Hematopoietic multipotent progenitor cell treated with erythropoietin and hydrocortisone succinate and interleukin-3 and kit ligand, for 4 days (in vitro differentiated cells): ENCODE results near the gene SPTLC2.
"Not testable (repeated sequence)": the region's sequence is repeated elsewhere in the genome, so short reads cannot be mapped to it uniquely, and the experiment has no call there.

Experiments
- DNase-seq: peaks from one replicate; pipeline ENCODE4 v3.0.0-alpha.2; 2015

The SPTLC2 gene

GRCh38 chr14:77585385-77585784 lies 31.1 kb downstream of the SPTLC2 start:
- no peak for DNase-seq

GRCh38 chr14:77584809-77585208 lies 31.6 kb downstream of the SPTLC2 start:
- no peak for DNase-seq

GRCh38 chr14:77583657-77584056 lies 32.8 kb downstream of the SPTLC2 start:
- no peak for DNase-seq

GRCh38 chr14:77582511-77582910 lies 33.9 kb downstream of the SPTLC2 start:
- DNase-seq = no peak

DNA sequence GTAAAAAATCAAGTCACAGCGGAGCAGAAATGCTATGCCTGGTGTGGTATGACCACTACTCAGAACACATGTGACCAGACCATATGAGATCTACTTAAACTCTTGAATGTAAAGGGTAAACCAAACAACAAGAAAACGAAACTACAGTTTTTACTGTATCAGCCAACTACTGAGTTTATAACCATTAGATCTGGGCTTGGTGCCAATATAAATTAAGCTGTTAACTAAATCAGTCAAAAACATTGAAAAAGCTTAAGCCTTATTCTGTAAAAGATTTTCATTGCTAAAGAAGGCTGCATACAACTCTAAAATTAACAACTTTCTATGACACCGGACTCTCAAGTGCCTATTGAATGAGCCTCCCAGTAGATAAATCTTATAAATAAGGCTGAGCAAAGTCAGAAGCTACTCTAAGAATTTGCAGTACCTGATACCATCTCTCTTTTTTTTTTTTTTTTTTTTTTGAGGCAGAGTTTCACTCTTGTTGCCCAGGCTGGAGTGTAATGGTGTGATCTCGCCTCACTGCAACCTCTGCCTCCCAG lies 35.4 kb downstream of the SPTLC2 start:
- DNase-seq = peak; percentile 84

- DNase-seq = no peak
Observed at GRCh38 chr14:77580477-77580876, 36.0 kb downstream of the SPTLC2 start.

DNA sequence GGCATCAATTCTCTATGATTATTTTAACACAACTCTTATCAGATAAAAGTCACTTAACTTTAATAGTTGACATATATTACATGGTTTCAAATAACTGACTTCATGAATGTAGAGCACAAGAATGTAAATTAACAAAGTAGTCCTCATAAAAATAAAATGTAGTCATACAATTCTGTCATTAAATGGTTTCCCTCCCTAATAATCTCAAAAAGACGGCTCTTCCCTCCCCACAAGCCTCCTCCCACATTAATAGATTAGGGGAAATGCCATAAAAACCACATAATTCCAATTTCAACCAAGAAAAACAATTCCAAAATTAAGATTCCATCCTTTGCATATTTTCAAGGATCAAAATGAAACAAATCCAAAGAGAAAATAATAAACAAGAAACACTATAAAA lies 36.7 kb downstream of the SPTLC2 start:
- no peak for DNase-seq

GRCh38 chr14:77579065-77579464 lies 37.4 kb downstream of the SPTLC2 start:
- DNase-seq = no peak

- DNase-seq = no peak
Observed at GRCh38 chr14:77574446-77575115, 41.9 kb downstream of the SPTLC2 start.

GRCh38 chr14:77573964-77574363 lies 42.5 kb downstream of the SPTLC2 start:
- DNase-seq = no peak

DNA sequence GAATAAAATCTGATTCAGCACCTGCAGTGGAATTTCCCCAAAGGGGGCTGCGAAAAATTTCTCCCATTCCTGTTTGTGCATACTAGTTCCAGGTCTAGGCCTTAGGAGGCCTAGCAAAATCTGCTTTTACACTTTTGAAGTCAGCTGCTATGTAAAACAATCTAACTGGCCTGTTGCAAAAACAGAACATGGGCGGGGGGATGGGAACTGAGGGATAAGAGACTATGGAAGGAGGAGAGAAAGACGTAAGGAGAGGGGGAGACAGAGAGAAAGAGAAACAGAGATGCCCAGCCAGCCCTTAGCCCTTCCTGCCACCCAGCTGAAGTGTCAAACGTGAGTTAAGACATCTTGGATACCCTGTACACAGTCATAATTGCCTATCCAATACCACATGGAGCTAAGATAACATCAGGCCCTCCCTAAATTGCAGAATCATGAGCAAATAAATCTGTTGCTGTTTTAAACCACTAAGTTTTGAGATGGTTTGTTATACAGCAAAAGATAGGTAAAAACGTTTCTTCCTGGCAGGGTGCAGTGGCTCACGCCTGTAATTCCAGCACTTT lies 45.6 kb downstream of the SPTLC2 start:
- peak; percentile 53 for DNase-seq

DNA sequence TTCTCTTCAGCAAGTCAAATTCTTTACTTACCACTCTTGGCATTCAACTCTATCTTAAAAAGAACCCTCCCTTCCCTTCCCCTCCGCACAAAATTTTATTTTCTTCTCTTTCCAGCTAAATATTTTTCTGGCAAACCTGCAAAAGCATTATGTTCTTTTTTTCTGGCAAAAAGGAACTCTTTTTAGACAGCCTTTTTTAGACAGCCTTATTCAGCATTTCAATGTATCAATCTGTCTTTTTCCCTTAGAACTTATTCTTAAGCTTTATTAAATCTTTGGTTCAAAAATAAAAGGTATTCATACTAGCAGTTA lies 50.5 kb downstream of the SPTLC2 start:
- DNase-seq = no peak

DNA sequence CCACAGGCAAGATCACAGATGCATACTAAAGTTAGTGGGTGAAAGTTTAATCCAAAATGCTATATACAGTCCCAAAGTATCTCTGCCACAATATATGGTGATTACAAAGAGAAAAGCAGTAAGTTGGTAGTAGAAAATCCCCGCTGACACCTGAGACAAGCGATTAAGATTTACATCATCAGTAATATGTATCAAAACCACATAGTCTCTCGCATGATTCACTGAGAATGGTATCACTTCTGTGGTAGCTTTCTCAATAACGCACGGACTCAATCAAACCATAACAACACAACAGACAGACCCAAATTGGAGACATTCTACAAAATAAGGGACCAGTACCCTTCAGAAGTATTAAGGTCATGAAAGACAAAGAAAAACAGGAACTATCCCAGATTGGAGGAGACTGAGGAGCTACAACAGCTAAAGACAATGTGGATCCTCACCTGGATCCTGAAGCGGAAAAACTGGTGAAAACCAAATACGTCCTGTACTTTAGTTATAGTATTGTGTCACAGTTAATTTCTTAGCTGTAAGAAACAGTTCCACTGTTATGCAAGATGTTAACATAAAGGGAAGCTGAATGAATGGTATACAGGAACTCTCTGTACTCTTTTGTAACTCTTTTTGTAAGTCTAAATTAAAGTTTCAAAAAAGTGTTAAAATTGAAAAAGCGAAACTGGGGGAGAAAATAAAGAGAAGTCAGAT lies 51.0 kb downstream of the SPTLC2 start:
- DNase-seq = peak; percentile 67

- DNase-seq = no peak
Observed at GRCh38 chr14:77562681-77563080, 53.8 kb downstream of the SPTLC2 start.

- no peak for DNase-seq
Observed at GRCh38 chr14:77561881-77562280, 54.6 kb downstream of the SPTLC2 start.

DNA sequence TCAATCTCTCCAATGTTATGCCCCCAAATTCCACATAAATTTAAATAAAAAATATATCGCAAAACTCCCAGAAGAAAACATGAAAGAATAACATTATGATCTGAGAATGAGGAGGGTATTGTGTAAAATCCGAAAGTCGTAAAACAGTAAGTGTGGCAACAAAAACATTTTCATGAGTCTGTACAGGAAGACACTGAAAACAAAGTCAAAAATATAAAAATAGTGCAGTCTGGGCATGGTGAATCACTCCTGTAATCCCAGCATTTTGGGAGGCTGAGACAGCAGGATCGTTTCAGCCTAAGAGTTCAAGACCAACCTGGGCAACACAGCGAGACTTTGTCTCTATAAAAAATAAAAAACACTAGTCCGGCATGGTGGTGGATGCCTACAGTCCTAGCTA lies 57.1 kb downstream of the SPTLC2 start:
- no peak for DNase-seq

DNA sequence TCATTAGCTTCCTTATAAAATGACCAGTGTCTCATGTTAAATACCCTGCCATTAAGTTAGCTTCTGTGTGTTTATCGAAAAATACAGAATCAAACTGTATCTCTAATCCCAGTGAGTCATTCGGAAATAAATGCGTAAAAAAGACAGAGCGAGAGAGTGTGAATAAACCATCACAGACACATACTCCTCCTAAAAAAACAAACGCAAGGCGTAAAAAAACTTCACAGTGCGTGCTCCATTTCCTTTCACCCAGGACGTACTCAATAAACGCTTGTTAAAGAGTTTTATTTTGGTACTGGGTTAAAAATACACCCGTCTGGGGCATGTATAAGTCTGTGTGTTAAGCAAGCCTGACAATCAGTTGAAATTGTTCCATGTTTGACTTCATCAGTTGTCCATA lies 59.0 kb downstream of the SPTLC2 start:
- peak; percentile 64 for DNase-seq

- peak; percentile 83 for DNase-seq
Observed at GRCh38 chr14:77556946-77557345, 59.5 kb downstream of the SPTLC2 start.

DNA sequence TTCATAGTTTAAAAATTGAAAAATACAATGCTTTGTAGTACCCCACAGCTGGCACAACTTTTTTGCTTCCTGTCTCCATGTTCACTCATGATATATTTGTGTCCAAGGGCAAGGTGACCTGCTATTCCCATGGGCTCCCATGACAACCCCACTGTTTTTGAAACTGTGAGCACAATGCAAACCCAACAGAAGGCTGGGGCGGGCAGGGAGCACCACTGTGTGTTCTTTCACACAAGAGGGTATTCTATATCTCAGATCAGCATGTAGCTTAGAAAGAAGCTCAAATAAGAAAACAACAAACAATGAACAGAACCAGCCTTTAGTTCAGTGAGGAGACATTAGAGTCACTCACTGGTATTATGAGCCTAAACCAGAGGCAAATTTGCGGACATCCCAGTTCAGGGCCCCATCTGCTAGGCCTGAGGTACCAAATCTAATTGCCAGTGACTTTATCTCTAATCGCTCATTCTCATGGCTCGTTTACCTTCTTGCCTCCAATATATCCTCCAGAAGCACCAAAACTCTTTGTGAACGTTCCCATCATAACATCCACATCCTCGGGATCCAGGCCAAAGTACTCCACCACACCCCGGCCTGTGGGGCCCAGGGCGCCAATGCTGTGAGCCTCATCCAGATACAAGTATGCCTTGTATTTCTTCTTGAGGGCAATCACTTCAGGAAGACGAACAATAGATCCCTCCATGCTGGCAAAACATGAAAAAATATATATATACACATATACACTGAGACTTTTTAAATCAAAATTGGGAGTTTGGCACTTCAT lies 61.4 kb downstream of the SPTLC2 start:
- DNase-seq = peak; percentile 26

DNA sequence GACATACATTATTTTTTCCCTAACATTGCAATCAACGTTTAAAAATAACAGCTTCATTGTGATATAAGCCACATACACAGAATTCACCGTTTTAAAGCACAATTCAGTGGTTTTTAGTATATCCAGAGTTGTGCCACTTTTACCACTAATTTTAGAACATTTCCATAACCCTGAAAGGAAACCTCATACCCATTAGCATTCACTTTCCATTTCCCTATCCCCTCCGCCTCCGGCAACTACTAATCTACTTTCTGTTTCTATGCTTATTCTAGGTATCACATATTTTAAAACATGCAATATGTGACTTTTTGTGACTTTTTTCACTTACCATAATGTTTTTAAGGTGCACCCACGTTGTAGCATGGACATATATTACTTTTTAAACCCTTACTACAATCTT lies 62.2 kb downstream of the SPTLC2 start:
- peak; percentile 27 for DNase-seq

DNA sequence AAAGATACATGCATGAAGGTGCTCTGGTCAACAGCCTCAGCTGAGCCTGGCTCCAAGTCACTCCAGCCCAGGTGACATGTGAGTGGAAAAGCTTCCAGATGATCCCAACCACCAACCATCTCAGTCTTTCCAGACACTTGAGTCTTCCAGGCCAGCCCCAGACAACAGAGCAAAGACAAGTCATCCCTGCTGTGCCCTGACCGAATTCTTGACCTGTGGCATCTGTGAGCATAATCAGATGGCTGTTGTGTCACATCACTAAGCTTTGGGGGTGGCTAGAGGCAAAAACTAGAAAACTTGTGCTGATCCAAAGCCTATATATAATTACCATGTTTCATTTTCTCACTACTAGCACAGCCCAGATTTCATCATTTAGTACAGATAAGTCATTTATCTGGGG lies 67.0 kb downstream of the SPTLC2 start:
- no peak for DNase-seq

DNA sequence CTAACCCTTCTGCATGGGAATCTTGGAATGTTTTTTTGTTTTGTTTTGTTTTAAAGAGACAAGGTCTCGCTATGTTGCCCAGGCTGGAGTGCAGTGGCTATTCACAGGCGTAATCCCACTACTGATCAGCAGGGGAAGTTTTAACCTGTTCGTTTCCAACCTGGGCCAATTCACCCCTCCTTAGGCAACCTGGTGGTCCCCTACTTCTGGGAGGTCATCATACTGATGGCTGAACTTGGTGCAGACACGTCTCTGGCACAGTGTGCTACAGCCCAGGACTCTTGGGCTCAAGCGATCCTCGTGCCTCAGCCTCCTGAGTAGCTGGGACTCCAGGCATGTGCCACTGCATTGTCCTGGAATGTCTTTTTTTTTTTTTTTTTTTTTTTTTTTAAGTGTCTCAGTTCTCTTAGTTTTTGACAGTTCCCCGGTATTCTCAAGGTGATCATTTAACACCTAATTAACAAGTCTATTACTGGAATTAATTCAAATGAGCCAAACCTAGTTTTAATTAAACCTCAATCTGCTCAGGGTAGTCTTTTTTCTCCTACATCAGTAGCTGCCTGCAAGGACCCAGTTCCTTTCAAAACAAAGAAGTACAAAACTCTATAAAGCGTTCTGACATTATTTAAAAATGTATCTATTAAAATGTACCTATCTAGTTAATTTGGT lies 68.8 kb downstream of the SPTLC2 start:
- DNase-seq = no peak

- DNase-seq = not testable (repeated sequence)
Observed at GRCh38 chr14:77545171-77545570, 71.3 kb downstream of the SPTLC2 start.
